MCF 10A (cell line): ENCODE measurements around the gene OR10K2. TPM values are rescaled to one million over a fixed set of nuclear protein-coding genes. Genes with fewer than 3 reads are reported as not detected.
A peak's percentile ranks its signal among the peaks of the same experiment; 100 is the strongest.

Source experiments
- BruUV-seq: library from RNA; stranded (reverse); fragments of 400-500 nt; replicated peaks from 2 replicates; lab custom pipeline; 2021; lab: Mats Ljungman, UMichigan
- CTCF ChIA-PET: fragments of 300-600 bp; sonication (Branson Sonifier 250); formaldehyde crosslinking; extraction: SDS; loops from one replicate; lab custom pipeline; 2021; ENCODE audit warnings: antibody characterized with exemption, inconsistent platforms; lab: Yijun Ruan, JAX
- POLR2A ChIA-PET: fragments of 300-600, 350-650 bp; sonication (Branson Sonifier 250); formaldehyde crosslinking; extraction: SDS; loops from one replicate; lab custom pipeline; 2020; ENCODE audit warnings: antibody characterized with exemption, inconsistent platforms; lab: Yijun Ruan, JAX
- DNase-seq: peaks from one replicate; pipeline ENCODE4 v3.0.0-alpha.2; 2018; ENCODE audit not compliant: unreplicated experiment
- H3K27ac Mint-ChIP-seq: one replicate; pipeline ENCODE4 v1.8.0; 2022; ENCODE audit warnings: mild to moderate bottlenecking, low read depth, mixed read lengths; ENCODE audit not compliant: unreplicated experiment
- H3K27me3 Mint-ChIP-seq: one replicate; pipeline ENCODE4 v1.8.0; 2022; ENCODE audit warnings: mixed read lengths; ENCODE audit not compliant: insufficient read depth, unreplicated experiment
- H3K36me3 Mint-ChIP-seq: one replicate; pipeline ENCODE4 v1.8.0; 2022; ENCODE audit warnings: mild to moderate bottlenecking, moderate library complexity, mixed read lengths; ENCODE audit not compliant: insufficient read depth, unreplicated experiment
- H3K4me1 Mint-ChIP-seq: one replicate; pipeline ENCODE4 v1.8.0; 2022; ENCODE audit warnings: mixed read lengths; ENCODE audit not compliant: insufficient read depth, unreplicated experiment
- H3K4me3 Mint-ChIP-seq: one replicate; pipeline ENCODE4 v1.8.0; 2022; ENCODE audit warnings: mild to moderate bottlenecking, moderate library complexity, mixed read lengths; ENCODE audit not compliant: unreplicated experiment
- H3K9me3 Mint-ChIP-seq: one replicate; pipeline ENCODE4 v1.8.0; 2022; ENCODE audit warnings: mixed read lengths; ENCODE audit not compliant: unreplicated experiment
- CTCF ChIP-seq: fragments of 200-600 bp; IDR thresholded peaks from one replicate; pipeline ENCODE4 v1.8.0; 2022; ENCODE audit warnings: antibody characterized with exemption, mild to moderate bottlenecking; ENCODE audit not compliant: unreplicated experiment
- intact Hi-C: fragments of 100-400 bp; cut with micrococcal nuclease; formaldehyde crosslinking; loops from 2 replicates; pipeline ENCODE4 v1.14.1; 2022
- total RNA-seq: library from RNA; stranded (reverse); gene quantifications from 2 replicates; pipeline ENCODE4 v1.2.3, GENCODE V29; 2022

Gene OR10K2
- total RNA-seq, 1 experiment from 2014 or later: not detected

GRCh38 chr1:158371188-158371953 is 54.7 kb downstream of the OR10K2 start:
- ChIA-PET CTCF (interaction anchor here (0.7 kb wide), 1 partner anchor 599 kb away, joined by 4 read pairs; no protein-coding TSS in a partner anchor), POLR2A (no interaction called here)
- H3K4me3 Mint-ChIP-seq: no peak overlapping the region
- peak; percentile 34 for DNase-seq
- no peaks in the 10 kb centered on the region for H3K4me1 Mint-ChIP-seq
- H3K9me3 Mint-ChIP-seq: peaks cover 12% of the 10 kb centered on the region
- no peaks in the 10 kb centered on the region for H3K36me3 Mint-ChIP-seq
- intact Hi-C loops: no loop called here
- no peak overlapping the region for H3K27ac Mint-ChIP-seq
- peaks cover 49% of the 10 kb centered on the region for H3K27me3 Mint-ChIP-seq
- BruUV-seq: no TSS peak
- TF ChIP-seq CTCF: no peak

Other genes starting within 250 kb of the OR10K2 start
- 0.19 and 0.22 TPM in 2 replicates for gene CD1D, start 245.3 kb downstream of the OR10K2 start, total RNA-seq
- gene CD1A, start 171.8 kb downstream of the OR10K2 start, total RNA-seq: not detected in 2 replicates
- not detected in 2 replicates for gene CD1C, start 136.3 kb downstream of the OR10K2 start, total RNA-seq
- not detected in 2 replicates for gene CD1B, start 94.7 kb downstream of the OR10K2 start, total RNA-seq
- gene CD1E, start 72.3 kb downstream of the OR10K2 start, total RNA-seq: not detected in 2 replicates
- not detected in 2 replicates for gene OR10T2, start 26.8 kb downstream of the OR10K2 start, total RNA-seq
- not detected in 2 replicates for gene OR10K1, start 35.6 kb upstream of the OR10K2 start, total RNA-seq
- gene OR10R2, start 46.0 kb upstream of the OR10K2 start, total RNA-seq: not detected in 2 replicates
- not detected in 2 replicates for gene OR6Y1, start 128.2 kb upstream of the OR10K2 start, total RNA-seq
- gene OR6P1, start 144.3 kb upstream of the OR10K2 start, total RNA-seq: not detected in 2 replicates
- gene OR10X1, start 153.7 kb upstream of the OR10K2 start, total RNA-seq: not detected in 2 replicates
- not detected in 2 replicates for gene OR10Z1, start 179.0 kb upstream of the OR10K2 start, total RNA-seq